ENCODE measurements around the gene MYG1. TPM values are rescaled to one million over a fixed set of nuclear protein-coding genes. Genes with fewer than 3 reads are reported as not detected.

Gene MYG1
- total and polyA plus RNA-seq, 2 of the 4 experiments (the other 2 are of a cell fraction), result 49.8 to 63.7 TPM

- peak overlapping the region; percentile 77 for H3K14ac ChIP-seq (replicated peaks; ENCODE audit: low read depth, low read length)
- peak overlapping the region; percentile 33; the same call in 1 of the 3 replicates for H2BK15ac ChIP-seq (ENCODE audit: low read depth, low read length)
- no peak for TF ChIP-seq RAD21 (IDR thresholded peaks at IDR 0.05; ENCODE audit: low read length)
- 0 out of 2 replicates have a peak, but pooled peaks have one; percentile 34 for TF ChIP-seq FOS (IDR thresholded peaks at IDR 0.05; ENCODE audit: low read depth, low read length)
- TF ChIP-seq NFE2L2 (IDR thresholded peaks at IDR 0.05; ENCODE audit: low read depth, low read length), result 0 out of 2 replicates have a peak, but pooled peaks have one; percentile 49
- TF ChIP-seq MAFK (IDR thresholded peaks at IDR 0.05; ENCODE audit: low read depth, low read length), result peak; percentile 71
- no peak for TF ChIP-seq CEBPB (IDR thresholded peaks at IDR 0.05; ENCODE audit: low read depth, low read length)
- no peak; the same call in 1 of the 2 replicates for TF ChIP-seq POLR2A (IDR thresholded peaks at IDR 0.05; ENCODE audit: low read depth, low read length)
- no peak for TF ChIP-seq CHD1 (IDR thresholded peaks at IDR 0.05; ENCODE audit: low read depth, low read length)
- TF ChIP-seq RCOR1 (IDR thresholded peaks at IDR 0.05; ENCODE audit: insufficient replicate concordance, low read length), result no peak
- TF ChIP-seq MAZ (IDR thresholded peaks at IDR 0.05; ENCODE audit: borderline replicate concordance, low read depth, low read length), result no peak
- peak overlapping the region; percentile 74; the same call in 1 of the 2 replicates for H3K18ac ChIP-seq (ENCODE audit: low read depth, low read length)
- peaks cover 20 to 67% of the 10 kb centered on the region in 2 experiments for H3K79me1 ChIP-seq (ENCODE audit: low read depth in 1 of 2, low read length in 2 of 2)
- peak overlapping the region; percentile 84 to 92; a peak in 3 of 4 replicates for H4K8ac ChIP-seq (ENCODE audit: low read depth in 2 of 2, low read length in 2 of 2)
- BruUV-seq (replicated peaks), result no TSS peak
- peak overlapping the region; percentile 37 for H4K5ac ChIP-seq (ENCODE audit: low read depth, low read length)
- H3K9me1 ChIP-seq (ENCODE audit: insufficient read depth, low read length), result peaks cover 14% of the 10 kb centered on the region; the same call in 1 of the 2 replicates
- H3K36me3 ChIP-seq (ENCODE audit: control insufficient read depth, insufficient read depth, low read length), result peaks cover 16% of the 10 kb centered on the region
- DNase-seq, result peak; percentile 85
- peak overlapping the region; percentile 86 for H3K27ac ChIP-seq (ENCODE audit: insufficient read depth, low read length)
- peak overlapping the region; percentile 91 for H2BK5ac ChIP-seq (ENCODE audit: low read depth, low read length, poor library complexity, severe bottlenecking)
- peak overlapping the region; percentile 89 for H3K4ac ChIP-seq (ENCODE audit: low read depth, low read length)
- H3K27me3 ChIP-seq (ENCODE audit: control insufficient read depth, insufficient read depth, low read length), result no peaks in the 10 kb centered on the region
- in situ Hi-C loops (cut with MboI; ENCODE audit: low sequenced_read_pairs) (no loop called here), intact Hi-C loops (cut with micrococcal nuclease) (loop anchor here (1.0 to 5.0 kb wide), 5 partner anchors 22 to 247 kb away; partner anchors contain the start of genes AAAS and TNS2), dilution Hi-C loops (cut with HindIII; ENCODE audit: low sequenced_read_pairs, unreplicated experiment) (no loop called here)
- H3K56ac ChIP-seq (ENCODE audit: extremely low read depth, insufficient read depth, low read length), result 0 out of 2 replicates have a peak overlapping the region, but pooled peaks have one; percentile 22
- peak overlapping the region; percentile 26; the same call in 1 of the 2 replicates for H3K9ac ChIP-seq (ENCODE audit: low read depth, low read length)
- H3K4me1 ChIP-seq (ENCODE audit: control insufficient read depth, insufficient read depth, low read length), result peaks cover 19% of the 10 kb centered on the region
- no peaks in the 10 kb centered on the region for H3K9me3 ChIP-seq (ENCODE audit: control insufficient read depth, insufficient read depth, low read length)
- peak overlapping the region; percentile 84; the same call in 1 of the 2 replicates for H3K23ac ChIP-seq (ENCODE audit: low read depth, low read length)
- no peak overlapping the region for H3K4me3 ChIP-seq (ENCODE audit: insufficient read depth, low read depth, low read length)
- peak overlapping the region; percentile 98 for H2AK9ac ChIP-seq (replicated peaks; ENCODE audit: low read depth, low read length, poor library complexity)
- WGBS, 2 experiments (ENCODE audit: extremely low coverage in 2 of 2, insufficient read length in 1 of 2), result 80% methylated on average over 1 of the region's 5 CpGs; no CpG with 5 or more reads in 1 of the 2 experiments
- H2AFZ ChIP-seq (replicated peaks; ENCODE audit: low read length, poor library complexity), result peak overlapping the region; percentile 95
- POLR2A ChIA-PET (ENCODE audit: unreplicated experiment), result interaction anchor here (0.6 to 0.8 kb wide), 2 partner anchors 32 to 48 kb away, joined by 3 read pairs; a partner anchor contains a TSS
- H4K91ac ChIP-seq (ENCODE audit: insufficient read depth, low read depth, low read length), result peak overlapping the region; percentile 84
- H2BK20ac ChIP-seq (ENCODE audit: low read depth, low read length), result 0 out of 2 replicates have a peak overlapping the region, but pooled peaks have one; percentile 11
- H2BK120ac ChIP-seq (ENCODE audit: low read depth, low read length), result peak overlapping the region; percentile 47; the same call in 1 of the 2 replicates
- ATAC-seq (ENCODE audit: low read depth), result peak; percentile 15
- peaks cover 5% of the 10 kb centered on the region; the same call in 1 of the 2 replicates for H4K20me1 ChIP-seq (ENCODE audit: insufficient read depth, low read length)
- peak overlapping the region; percentile 45 for H3K4me2 ChIP-seq (ENCODE audit: low read depth, low read length)
- CTCF ChIA-PET, result interaction anchor here (0.7 to 1.4 kb wide), 4 partner anchors 20 to 98 kb away, joined by 3 to 5 read pairs (median 4); partner anchors contain the start of gene AAAS
- H2AK5ac ChIP-seq (ENCODE audit: low read depth, low read length), result peak overlapping the region; percentile 91; the same call in 1 of the 2 replicates
Observed at GRCh38 chr12:53299101-53299453, 418 bp upstream of the MYG1 start.

All from IMR-90 (cell line).